Natural killer cell treated with Interleukin-12 subunit alpha and Interleukin-12 subunit beta and Interleukin-15 and Interleukin-18, amount 100 ng/mL, for 72 hours (primary cell): Measurements from ENCODE around the gene SPART. TPM values are rescaled to one million over a fixed set of nuclear protein-coding genes. Genes with fewer than 3 reads are reported as not detected.
"Not testable (repeated sequence)": the region's sequence is repeated elsewhere in the genome, so short reads cannot be mapped to it uniquely, and the experiment has no call there.

Source experiments
- ATAC-seq, 2 donors: fragments of 150-1000 bp; cut with Tn5 transposase in 1 of 2; sonication (Bioruptor Pico), chemical (Tn5 transposase) in 1 of 2; 2 replicates each; pipeline ENCODE4 v1.10.0; 2021
- DNase-seq: peaks from one replicate; pipeline ENCODE4 v3.0.0; 2022; ENCODE audit warnings: low spot score
- H3K27ac Mint-ChIP-seq, 2 donors: 1 replicate in 1 of 2; 2 replicates in 1 of 2; pipeline ENCODE4 v1.8.0; 2022; ENCODE audit warnings: mixed read lengths in 2 of 2, mild to moderate bottlenecking in 1 of 2, moderate library complexity in 1 of 2
- H3K27me3 Mint-ChIP-seq, 2 donors: 1 replicate in 1 of 2; 2 replicates in 1 of 2; pipeline ENCODE4 v1.8.0; 2022; ENCODE audit warnings: mixed read lengths in 2 of 2
- H3K36me3 Mint-ChIP-seq: one replicate; pipeline ENCODE4 v1.8.0; 2022; ENCODE audit warnings: mixed read lengths
- H3K4me1 Mint-ChIP-seq, 2 donors: 1 replicate in 1 of 2; 2 replicates in 1 of 2; pipeline ENCODE4 v1.8.0; 2022; ENCODE audit warnings: low read depth in 2 of 2, mixed read lengths in 2 of 2, mild to moderate bottlenecking in 1 of 2
- H3K4me3 Mint-ChIP-seq: one replicate; pipeline ENCODE4 v1.8.0; 2022; ENCODE audit warnings: mixed read lengths
- H3K9me3 Mint-ChIP-seq: 2 replicates; pipeline ENCODE4 v1.8.0; 2022; ENCODE audit warnings: mixed read lengths
- total RNA-seq, 2 donors: library from RNA; stranded (reverse); gene quantifications; one replicate each; pipeline ENCODE4 v1.2.3, GENCODE V29; 2022

Gene SPART
- total RNA-seq, 2 donors from 2014 or later: 24.2 to 38.9 TPM

- Mint-ChIP-seq H3K27ac (peak overlapping the region; percentile 64 to 95), H3K27me3 (no peaks in the 10 kb centered on the region), H3K4me3 (peak overlapping the region; percentile 82), H3K9me3 (no peaks in the 10 kb centered on the region), H3K4me1 (peaks cover 28 to 38% of the 10 kb centered on the region in 2 donors), H3K36me3 (no peaks in the 10 kb centered on the region)
- ATAC-seq: no peak
- DNase-seq: no peak
Observed at GRCh38 chr13:36344173-36344572, 2.0 kb downstream of the SPART start.

GRCh38 chr13:36343766-36344165 is 2.4 kb downstream of the SPART start:
- H3K4me3 Mint-ChIP-seq: peak overlapping the region; percentile 82
- H3K4me1 Mint-ChIP-seq: peaks cover 28 to 41% of the 10 kb centered on the region in 2 donors
- ATAC-seq (no peak), DNase-seq (no peak)
- H3K9me3 Mint-ChIP-seq: no peaks in the 10 kb centered on the region
- H3K36me3 Mint-ChIP-seq: no peaks in the 10 kb centered on the region
- H3K27ac Mint-ChIP-seq: peak overlapping the region; percentile 64 to 95
- no peaks in the 10 kb centered on the region for H3K27me3 Mint-ChIP-seq

- Mint-ChIP-seq H3K27me3 (no peaks in the 10 kb centered on the region), H3K4me3 (no peak overlapping the region), H3K9me3 (no peaks in the 10 kb centered on the region), H3K4me1 (peaks cover 35 to 46% of the 10 kb centered on the region in 2 donors), H3K27ac (no peak overlapping the region), H3K36me3 (no peaks in the 10 kb centered on the region)
- ATAC-seq (no peak), DNase-seq (no peak)
Observed at GRCh38 chr13:36342715-36343114, 3.5 kb downstream of the SPART start.

GRCh38 chr13:36341718-36342117 is 4.5 kb downstream of the SPART start:
- Mint-ChIP-seq H3K36me3 (no peaks in the 10 kb centered on the region), H3K4me3 (no peak overlapping the region), H3K27ac (no peak overlapping the region), H3K4me1 (peaks cover 42 to 49% of the 10 kb centered on the region in 2 donors), H3K27me3 (no peaks in the 10 kb centered on the region), H3K9me3 (no peaks in the 10 kb centered on the region)
- no peak for DNase-seq
- ATAC-seq: no peak

- ATAC-seq: no peak
- no peak overlapping the region for H3K27ac Mint-ChIP-seq
- DNase-seq: no peak
- peaks cover 33 to 44% of the 10 kb centered on the region in 2 donors for H3K4me1 Mint-ChIP-seq
- no peak overlapping the region for H3K4me3 Mint-ChIP-seq
- no peaks in the 10 kb centered on the region for H3K9me3 Mint-ChIP-seq
- no peaks in the 10 kb centered on the region for H3K36me3 Mint-ChIP-seq
- H3K27me3 Mint-ChIP-seq: no peaks in the 10 kb centered on the region
Observed at GRCh38 chr13:36339600-36340155, 6.5 kb downstream of the SPART start.

GRCh38 chr13:36337938-36338641 is 8.1 kb downstream of the SPART start:
- DNase-seq (no peak), ATAC-seq (no peak)
- Mint-ChIP-seq H3K27me3 (no peaks in the 10 kb centered on the region), H3K27ac (no peak overlapping the region), H3K4me3 (no peak overlapping the region), H3K4me1 (peaks cover 34 to 44% of the 10 kb centered on the region in 2 donors), H3K9me3 (no peaks in the 10 kb centered on the region), H3K36me3 (no peaks in the 10 kb centered on the region)

GRCh38 chr13:36332986-36333385 is 13.2 kb downstream of the SPART start:
- H3K4me3 Mint-ChIP-seq: no peak overlapping the region
- H3K36me3 Mint-ChIP-seq: peaks cover 12% of the 10 kb centered on the region
- DNase-seq: no peak
- no peaks in the 10 kb centered on the region for H3K9me3 Mint-ChIP-seq
- no peak overlapping the region for H3K27ac Mint-ChIP-seq
- no peaks in the 10 kb centered on the region for H3K27me3 Mint-ChIP-seq
- H3K4me1 Mint-ChIP-seq: peaks cover 18 to 25% of the 10 kb centered on the region in 2 donors
- no peak for ATAC-seq

- H3K9me3 Mint-ChIP-seq, H3K4me3 Mint-ChIP-seq, H3K27ac Mint-ChIP-seq, DNase-seq, ATAC-seq, H3K27me3 Mint-ChIP-seq: not testable (repeated sequence)
- Mint-ChIP-seq H3K4me1 (peaks cover 12 to 23% of the 10 kb centered on the region in 2 donors), H3K36me3 (peaks cover 12% of the 10 kb centered on the region)
Observed at GRCh38 chr13:36332255-36332654, 13.9 kb downstream of the SPART start.

GRCh38 chr13:36331280-36331679 is 14.9 kb downstream of the SPART start:
- H3K4me1 Mint-ChIP-seq: peaks cover 9 to 15% of the 10 kb centered on the region in 2 donors
- ATAC-seq (no peak), DNase-seq (no peak)
- peaks cover 12% of the 10 kb centered on the region for H3K36me3 Mint-ChIP-seq
- H3K27ac Mint-ChIP-seq: peak overlapping the region in 1 of 2 donors; percentile 36
- H3K9me3 Mint-ChIP-seq: no peaks in the 10 kb centered on the region
- H3K4me3 Mint-ChIP-seq: no peak overlapping the region
- H3K27me3 Mint-ChIP-seq: no peaks in the 10 kb centered on the region

GRCh38 chr13:36329361-36329760 is 16.8 kb downstream of the SPART start:
- H3K36me3 Mint-ChIP-seq: peaks cover 16% of the 10 kb centered on the region
- no peak for DNase-seq
- H3K4me1 Mint-ChIP-seq: peaks cover 9 to 11% of the 10 kb centered on the region in 2 donors
- H3K9me3 Mint-ChIP-seq: no peaks in the 10 kb centered on the region
- no peak overlapping the region for H3K4me3 Mint-ChIP-seq
- no peaks in the 10 kb centered on the region for H3K27me3 Mint-ChIP-seq
- H3K27ac Mint-ChIP-seq: no peak overlapping the region
- ATAC-seq: no peak

- peaks cover 4 to 6% of the 10 kb centered on the region in 2 donors for H3K4me1 Mint-ChIP-seq
- H3K36me3 Mint-ChIP-seq: peaks cover 17% of the 10 kb centered on the region
- no peak for ATAC-seq
- H3K9me3 Mint-ChIP-seq: no peaks in the 10 kb centered on the region
- no peak overlapping the region for H3K27ac Mint-ChIP-seq
- no peak for DNase-seq
- no peak overlapping the region for H3K4me3 Mint-ChIP-seq
- H3K27me3 Mint-ChIP-seq: no peaks in the 10 kb centered on the region
Observed at GRCh38 chr13:36328821-36329220, 17.4 kb downstream of the SPART start.

- ATAC-seq: no peak
- Mint-ChIP-seq H3K27me3 (no peaks in the 10 kb centered on the region), H3K36me3 (peaks cover 20% of the 10 kb centered on the region), H3K4me3 (no peak overlapping the region), H3K27ac (peak overlapping the region in 1 of 2 donors; percentile 54), H3K4me1 (peaks cover 1% of the 10 kb centered on the region in 2 donors), H3K9me3 (no peaks in the 10 kb centered on the region)
- DNase-seq: no peak
Observed at GRCh38 chr13:36325912-36326311, 20.3 kb downstream of the SPART start.

GRCh38 chr13:36324881-36325280 is 21.3 kb downstream of the SPART start:
- not testable (repeated sequence) for H3K27ac Mint-ChIP-seq, DNase-seq, ATAC-seq, H3K27me3 Mint-ChIP-seq, H3K9me3 Mint-ChIP-seq, H3K4me3 Mint-ChIP-seq
- peaks cover 19% of the 10 kb centered on the region for H3K36me3 Mint-ChIP-seq
- H3K4me1 Mint-ChIP-seq: peaks cover 12% of the 10 kb centered on the region in 2 donors

GRCh38 chr13:36323951-36324566 is 22.1 kb downstream of the SPART start:
- H3K4me1 Mint-ChIP-seq: peaks cover 19% of the 10 kb centered on the region in 2 donors
- H3K36me3 Mint-ChIP-seq: peaks cover 25% of the 10 kb centered on the region
- ATAC-seq: no peak
- no peaks in the 10 kb centered on the region for H3K27me3 Mint-ChIP-seq
- no peak for DNase-seq
- no peak overlapping the region for H3K27ac Mint-ChIP-seq
- H3K9me3 Mint-ChIP-seq: no peaks in the 10 kb centered on the region
- H3K4me3 Mint-ChIP-seq: no peak overlapping the region
